ENCODE results near the gene LCN6. TPM values are rescaled to one million over a fixed set of nuclear protein-coding genes. Genes with fewer than 3 reads are reported as not detected.
A peak's percentile ranks its signal among the peaks of the same experiment; 100 is the strongest.

Gene LCN6
- total and polyA plus RNA-seq, 9 of the 15 experiments (the other 6 are each of a cell fraction or from before 2014, with no cell fraction given) = 0.10 to 0.45 (median 0.37) TPM; not detected in 5

- no peak for TF ChIP-seq MGA (IDR thresholded peaks at IDR 0.05)
- no peak for TF ChIP-seq TGIF2 (CRISPR knock-in tag; IDR thresholded peaks at IDR 0.05)
- TF ChIP-seq CREB1 (IDR thresholded peaks at IDR 0.05) = no peak
- TF ChIP-seq CREB1 (CRISPR knock-in tag; IDR thresholded peaks at IDR 0.05) = no peak
- no peak for TF ChIP-seq CCNT2 (IDR thresholded peaks at IDR 0.05; ENCODE audit: borderline replicate concordance, extremely low read depth, insufficient read length, low read depth, low read length)
- TF ChIP-seq TAF9B (IDR thresholded peaks at IDR 0.05; ENCODE audit: partially characterized antibody) = no peak
- no peak for TF ChIP-seq SMARCA5 (IDR thresholded peaks at IDR 0.05)
- no peak for TF ChIP-seq CBX8 (IDR thresholded peaks at IDR 0.05; ENCODE audit: borderline replicate concordance, extremely low read depth, low read depth, low read length, poor library complexity, severe bottlenecking)
- no peak for TF ChIP-seq ZNF561 (CRISPR knock-in tag; conservative IDR thresholded peaks at IDR 0.05)
- 0 out of 2 replicates have a peak, but pooled peaks have one; percentile 15 for TF ChIP-seq GATAD2B (IDR thresholded peaks at IDR 0.05; ENCODE audit: borderline replicate concordance)
- TF ChIP-seq ZNF695 (CRISPR knock-in tag; IDR thresholded peaks at IDR 0.05) = no peak
- TF ChIP-seq TBP (optimal IDR thresholded peaks at IDR 0.05; ENCODE audit: low read depth, low read length) = no peak
- no peak for TF ChIP-seq FOXK1 (CRISPR knock-in tag; IDR thresholded peaks at IDR 0.05; ENCODE audit: borderline replicate concordance)
- TF ChIP-seq MXI1 (IDR thresholded peaks at IDR 0.05; ENCODE audit: low read depth, low read length) = no peak
- no peak; the same call in 1 of the 2 replicates for TF ChIP-seq ETV5 (CRISPR knock-in tag; IDR thresholded peaks at IDR 0.05; ENCODE audit: low read depth)
- no peak for TF ChIP-seq ZNF24 (IDR thresholded peaks at IDR 0.05)
Observed at GRCh38 chr9:136787690-136788400, 39.5 kb upstream of the LCN6 start (continued).

Measured in K562 (cell line).